Islet of Langerhans (tissue), 1 donor: ENCODE measurements around the gene SLAMF1.
"Not testable (repeated sequence)": the region's sequence is repeated elsewhere in the genome, so short reads cannot be mapped to it uniquely, and the experiment has no call there.

ENCODE experiments used
- FAIRE-seq: peaks from one replicate; lab custom pipeline; 2011; peaks lifted over from hg19 to GRCh38; lab: Jason Lieb, UNC

SLAMF1 gene

GRCh38 chr1:160597051-160597450, 49.8 kb downstream of the SLAMF1 start:
- no peak for FAIRE-seq

DNA sequence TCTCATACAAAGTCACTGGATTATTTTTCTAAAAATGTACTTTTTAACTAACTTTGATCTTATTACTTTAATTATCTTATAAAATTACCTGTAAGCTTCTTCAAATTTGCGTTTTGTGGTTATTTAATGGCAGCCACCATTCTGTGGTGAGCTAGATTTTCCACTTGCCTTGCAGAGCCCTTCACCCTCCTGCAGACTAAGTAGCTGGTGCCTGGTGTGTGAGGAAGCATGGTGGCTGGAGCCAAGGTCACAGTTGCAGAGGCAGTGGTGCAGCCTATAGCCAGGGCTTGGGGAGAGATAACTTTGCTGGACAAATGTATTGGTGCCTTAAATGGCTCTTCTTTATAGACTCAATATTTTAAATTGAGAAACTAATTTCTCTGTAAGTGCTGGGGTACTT, 56.4 kb downstream of the SLAMF1 start:
- no peak for FAIRE-seq

DNA sequence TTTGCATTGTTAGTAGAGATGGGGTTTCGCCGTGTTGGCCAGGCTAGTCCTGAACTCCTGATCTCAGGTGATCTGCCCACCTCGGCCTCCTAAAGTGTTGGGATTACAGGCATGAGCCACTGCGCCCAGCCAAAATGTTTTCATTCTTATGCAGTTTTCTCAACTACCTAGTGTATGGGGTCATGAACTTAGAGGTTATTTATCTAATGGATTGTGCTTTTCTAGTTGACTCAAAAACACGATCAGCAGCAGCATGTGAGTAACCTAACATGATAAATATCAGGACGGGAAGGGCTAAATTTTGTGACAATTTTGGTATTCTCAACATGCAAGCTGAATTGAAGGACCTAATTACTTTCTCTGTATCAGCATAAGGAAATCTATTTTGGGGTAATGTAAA, 58.4 kb downstream of the SLAMF1 start:
- FAIRE-seq: no peak

DNA sequence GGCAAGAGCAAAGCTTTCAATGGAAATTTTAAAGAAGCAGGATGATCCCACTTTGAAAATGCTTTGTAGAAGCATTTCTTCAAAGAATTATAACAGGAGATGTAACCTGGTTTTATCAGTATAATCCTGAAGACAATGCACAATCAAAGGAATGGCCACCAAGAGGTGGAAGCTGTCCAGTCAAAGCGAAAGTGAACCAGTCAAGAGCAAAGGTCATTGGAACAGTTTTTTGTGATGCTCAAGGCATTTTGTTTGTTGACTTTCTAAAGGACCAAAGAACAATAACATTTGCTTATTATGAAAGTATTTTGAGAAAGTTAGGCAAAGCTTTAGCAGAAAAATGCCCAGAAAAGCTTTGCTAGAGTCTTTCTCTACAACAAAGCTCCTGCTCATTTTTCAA, 62.1 kb downstream of the SLAMF1 start:
- no peak for FAIRE-seq

- FAIRE-seq: not testable (repeated sequence)
These were observed 63.9 kb downstream of the SLAMF1 start for GRCh38 chr1:160582976-160583375.

DNA sequence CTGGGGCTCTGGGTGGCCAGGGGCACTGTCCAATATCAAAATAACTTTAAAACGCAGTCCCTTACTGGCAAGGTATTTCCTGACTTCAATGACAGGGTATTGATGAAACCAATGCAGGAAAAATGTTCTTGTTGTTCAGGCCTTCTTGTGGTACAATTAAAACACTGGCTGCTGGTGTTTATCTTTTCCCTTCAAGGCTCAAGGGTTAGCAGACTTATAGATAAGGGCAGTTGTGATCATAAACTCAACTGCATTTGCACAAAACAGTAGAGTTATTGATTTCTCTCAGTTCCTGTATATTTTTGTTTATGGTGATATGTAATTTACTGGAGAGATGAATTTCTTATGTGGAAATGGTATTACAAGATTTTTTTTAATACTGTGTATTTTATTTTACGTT, 64.9 kb downstream of the SLAMF1 start:
- no peak for FAIRE-seq

DNA sequence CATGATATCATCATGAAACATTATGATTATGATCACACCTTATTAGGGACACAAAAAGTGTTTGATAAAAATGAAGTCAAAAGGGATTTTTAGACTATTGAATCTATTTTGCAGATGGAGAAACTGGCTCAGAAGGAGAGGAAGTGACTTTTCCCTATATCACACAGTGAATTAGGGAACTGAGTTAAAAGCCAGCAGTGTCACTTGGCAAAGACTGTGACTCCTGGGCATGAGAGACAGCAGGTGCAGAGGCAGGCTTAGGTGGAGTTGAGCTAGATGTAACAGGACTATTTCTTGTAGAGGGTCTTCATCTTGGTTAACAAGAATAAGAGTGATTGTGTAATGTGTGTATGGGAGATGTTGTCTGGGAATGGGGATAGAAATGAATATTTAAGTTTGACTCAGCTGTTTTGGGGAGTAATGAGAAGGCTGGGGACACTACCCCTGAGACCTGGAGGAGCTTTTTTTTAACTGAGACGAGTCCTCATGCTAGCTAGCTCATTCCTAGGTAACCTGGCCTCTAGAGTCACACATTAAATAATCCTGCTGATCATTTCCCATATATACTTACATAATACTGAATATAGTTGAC, 66.5 kb downstream of the SLAMF1 start:
- FAIRE-seq: no peak

DNA sequence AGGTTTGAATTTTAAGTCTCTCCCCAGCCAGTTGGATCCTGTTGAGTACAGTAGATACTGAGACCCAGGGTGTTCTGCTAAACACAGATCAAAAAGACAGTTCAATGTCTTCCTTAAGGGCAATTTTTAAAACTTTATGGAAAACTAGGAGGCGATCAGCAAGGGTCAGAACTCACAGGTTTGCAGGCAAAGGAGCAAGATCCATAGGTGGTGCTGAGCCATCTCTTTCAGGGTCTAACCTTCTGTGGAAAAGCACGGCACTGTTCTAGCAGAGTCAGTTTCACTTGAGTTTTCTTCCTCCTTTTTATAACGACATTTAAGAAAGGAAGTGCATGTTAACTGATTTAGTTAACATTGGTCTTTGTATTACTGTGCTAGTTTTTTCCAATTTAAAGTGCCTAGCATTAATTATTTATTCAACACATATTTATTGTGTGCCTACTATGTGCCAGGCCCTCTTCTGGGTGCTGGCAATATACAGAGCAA, 67.6 kb downstream of the SLAMF1 start, which contains the start of gene CD84:
Gene CD84 (minus strand): TSS at position 281 of the 486 bp plus-strand sequence. CDS start 59 bp downstream, at position 222.
- no peak for FAIRE-seq

DNA sequence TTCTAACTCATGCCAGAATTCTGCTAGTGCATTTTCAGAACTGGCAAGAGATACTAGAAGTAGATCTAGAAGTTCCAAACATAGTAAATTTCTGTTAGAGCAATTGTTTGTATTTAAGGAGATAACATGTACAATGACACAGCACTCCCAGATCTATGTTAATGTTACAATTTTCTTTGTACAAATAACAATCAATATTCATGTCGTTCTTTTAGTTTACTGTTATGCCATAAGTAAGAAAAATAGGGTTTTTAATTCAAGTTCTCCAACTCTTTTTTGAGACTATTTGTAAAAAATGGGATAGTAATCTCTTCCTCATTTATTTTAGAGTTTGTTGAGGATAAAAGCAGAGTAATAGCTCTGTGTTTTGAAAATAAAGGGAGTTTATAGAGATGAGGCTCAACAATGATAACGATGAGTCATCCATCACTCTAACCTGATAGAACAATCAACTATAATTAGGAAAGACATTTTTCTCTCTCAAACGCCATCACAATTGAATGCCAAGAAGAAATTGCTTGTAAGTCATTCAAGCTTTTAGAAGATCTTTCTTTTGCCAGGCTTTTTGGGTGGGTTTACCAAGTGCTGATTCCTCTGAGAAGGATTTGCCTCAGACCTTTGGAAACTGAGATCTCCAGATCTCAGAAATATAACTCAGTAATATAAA, 68.2 kb downstream of the SLAMF1 start:
- no peak for FAIRE-seq

- no peak for FAIRE-seq
These were observed 68.7 kb downstream of the SLAMF1 start for GRCh38 chr1:160578175-160578524.

DNA sequence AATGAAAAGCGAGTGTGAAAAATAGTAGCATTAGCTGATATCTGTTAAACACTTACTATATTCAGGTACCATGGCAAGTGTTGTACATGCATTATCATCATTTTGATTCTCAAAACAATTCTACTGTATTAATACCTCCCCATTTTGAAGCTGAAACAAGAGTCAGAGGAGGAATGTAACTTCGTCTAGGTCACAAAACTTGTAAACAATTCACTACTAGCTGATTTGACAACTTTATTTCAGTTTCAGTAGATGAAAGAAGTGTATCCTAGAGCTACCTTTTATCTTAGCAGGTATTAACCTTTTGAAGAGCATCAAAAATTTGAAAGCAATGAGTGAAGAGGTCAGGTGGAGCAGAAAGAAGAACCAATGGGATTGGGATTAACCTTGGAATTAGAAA, 69.2 kb downstream of the SLAMF1 start:
- FAIRE-seq: no peak

DNA sequence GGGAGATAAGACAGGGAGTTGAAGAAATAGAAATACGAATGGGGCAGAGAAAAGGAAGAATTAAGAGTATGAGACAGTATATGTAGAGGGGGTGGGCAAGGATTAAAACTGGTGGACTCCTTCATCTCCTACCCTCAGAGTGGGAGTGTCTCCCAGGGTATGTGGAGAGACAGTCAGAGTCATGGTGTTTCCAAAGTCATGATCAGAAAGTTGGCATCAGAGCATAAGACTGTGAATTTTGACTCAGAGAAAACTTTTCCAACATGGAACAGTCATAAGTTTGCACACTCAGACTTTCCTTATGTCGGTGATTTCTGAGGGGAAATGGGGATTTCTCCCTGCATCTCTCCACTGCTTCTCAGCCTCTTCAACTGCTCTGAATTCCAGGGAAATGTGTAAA, 70.0 kb downstream of the SLAMF1 start:
- no peak for FAIRE-seq

- no peak for FAIRE-seq
These were observed 70.5 kb downstream of the SLAMF1 start for GRCh38 chr1:160576390-160576789.

DNA sequence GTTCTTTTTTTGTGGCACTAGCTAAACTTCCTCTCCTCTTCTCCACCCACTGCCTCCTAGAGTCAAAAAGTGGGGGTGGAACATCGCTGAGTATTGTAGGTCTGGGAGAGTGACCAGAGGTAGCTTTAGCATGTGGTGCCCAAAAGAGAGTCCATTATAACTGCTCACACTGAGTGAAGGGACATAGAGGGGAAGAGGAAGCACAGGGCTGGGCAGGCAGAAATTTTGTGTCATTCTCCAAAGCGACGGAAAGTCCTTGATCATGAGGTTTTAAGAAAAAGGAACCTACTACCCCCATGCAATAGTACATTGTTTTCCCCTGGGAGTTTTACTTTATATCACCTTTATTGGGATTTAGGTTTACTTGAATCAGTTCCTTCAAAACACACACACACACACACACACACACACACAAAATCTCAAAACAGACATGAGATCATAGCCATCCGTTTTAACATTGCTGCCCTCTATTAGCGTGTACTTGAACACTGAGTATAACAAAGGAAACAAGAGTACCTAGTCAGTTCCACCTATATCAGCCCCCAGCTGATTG, 71.7 kb downstream of the SLAMF1 start:
- FAIRE-seq: no peak

GRCh38 chr1:160570840-160571239, 76.0 kb downstream of the SLAMF1 start:
- FAIRE-seq: no peak

GRCh38 chr1:160569806-160570205, 77.0 kb downstream of the SLAMF1 start:
- no peak for FAIRE-seq

GRCh38 chr1:160567858-160568682, 78.8 kb downstream of the SLAMF1 start:
- FAIRE-seq: no peak

DNA sequence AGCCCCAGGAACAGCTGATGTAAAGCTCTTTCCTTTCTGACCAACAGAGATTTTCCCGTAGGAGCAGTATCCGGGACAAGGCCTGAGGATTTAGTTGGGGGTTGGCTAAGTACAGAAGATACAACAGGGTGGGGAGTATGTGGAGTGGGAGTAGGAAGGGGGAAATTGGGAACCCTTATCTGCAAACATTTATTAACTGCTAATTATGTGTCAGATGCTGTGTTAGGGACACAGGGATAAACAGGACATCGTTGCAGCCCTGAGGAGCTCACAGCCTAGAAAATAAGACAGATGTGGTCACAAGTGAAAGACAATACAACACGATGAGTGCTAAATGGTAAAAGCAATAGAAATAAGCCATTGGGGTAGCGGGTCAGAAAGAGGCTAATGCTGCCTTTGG, 79.5 kb downstream of the SLAMF1 start:
- no peak for FAIRE-seq

- FAIRE-seq: no peak
These were observed 81.3 kb downstream of the SLAMF1 start for GRCh38 chr1:160565564-160565963.

GRCh38 chr1:160563230-160563629, 83.6 kb downstream of the SLAMF1 start:
- not testable (repeated sequence) for FAIRE-seq

DNA sequence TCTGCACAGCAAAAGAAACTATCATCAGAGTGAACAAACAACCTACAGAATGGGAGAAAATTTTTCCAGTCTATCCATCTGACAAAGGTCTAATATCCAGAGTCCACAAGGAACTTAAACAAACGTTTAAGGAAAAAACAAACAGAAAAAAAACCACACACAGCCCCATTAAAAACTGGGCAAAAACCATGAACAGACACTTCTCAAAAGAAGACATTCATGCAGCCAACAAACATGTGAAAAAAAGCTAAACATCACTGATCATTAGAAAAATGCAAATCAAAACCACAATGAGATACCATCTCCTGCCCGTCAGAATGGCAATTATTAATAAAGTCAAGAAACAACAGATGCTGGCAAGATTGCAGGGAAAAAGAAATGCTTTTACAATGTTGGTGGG, 84.1 kb downstream of the SLAMF1 start:
- FAIRE-seq: not testable (repeated sequence)

- FAIRE-seq: no peak
These were observed 86.0 kb downstream of the SLAMF1 start for GRCh38 chr1:160560806-160561205.
